Mucosa of rectum (tissue), 2 donors: ENCODE measurements around the gene CAMSAP1.

Experiments
- H3K27ac ChIP-seq, 2 donors: one replicate each; pipeline ENCODE4 v1.7.0; 2013; ENCODE audit warnings: inconsistent platforms in 2 of 2, low read depth in 2 of 2, low read length in 2 of 2
- H3K27me3 ChIP-seq, 2 donors: one replicate each; pipeline ENCODE4 v1.7.0; 2013; ENCODE audit warnings: low read length in 2 of 2; ENCODE audit not compliant: control insufficient read depth in 2 of 2, insufficient read depth in 2 of 2
- H3K36me3 ChIP-seq, 2 donors: one replicate each; pipeline ENCODE4 v1.7.0; 2013; ENCODE audit warnings: low read length in 2 of 2; ENCODE audit not compliant: control insufficient read depth in 2 of 2, insufficient read depth in 2 of 2
- H3K4me1 ChIP-seq, 2 donors: one replicate each; pipeline ENCODE4 v1.7.0; 2013; ENCODE audit warnings: low read length in 2 of 2, mild to moderate bottlenecking in 1 of 2; ENCODE audit not compliant: control insufficient read depth in 2 of 2, insufficient read depth in 2 of 2
- H3K4me3 ChIP-seq, 2 donors: one replicate each; pipeline ENCODE4 v1.7.0; 2013; ENCODE audit warnings: low read length in 2 of 2
- H3K9ac ChIP-seq, 2 donors: one replicate each; pipeline ENCODE4 v1.7.0; 2013; ENCODE audit warnings: low read length in 2 of 2, low read depth in 1 of 2, mild to moderate bottlenecking in 1 of 2
- H3K9me3 ChIP-seq, 2 donors: one replicate each; pipeline ENCODE4 v1.7.0; 2013; ENCODE audit warnings: low read length in 2 of 2; ENCODE audit not compliant: control insufficient read depth in 2 of 2
- donor health status: healthy.
- donor health status: Normal muscosa, but diverticular disease.

Gene CAMSAP1

DNA sequence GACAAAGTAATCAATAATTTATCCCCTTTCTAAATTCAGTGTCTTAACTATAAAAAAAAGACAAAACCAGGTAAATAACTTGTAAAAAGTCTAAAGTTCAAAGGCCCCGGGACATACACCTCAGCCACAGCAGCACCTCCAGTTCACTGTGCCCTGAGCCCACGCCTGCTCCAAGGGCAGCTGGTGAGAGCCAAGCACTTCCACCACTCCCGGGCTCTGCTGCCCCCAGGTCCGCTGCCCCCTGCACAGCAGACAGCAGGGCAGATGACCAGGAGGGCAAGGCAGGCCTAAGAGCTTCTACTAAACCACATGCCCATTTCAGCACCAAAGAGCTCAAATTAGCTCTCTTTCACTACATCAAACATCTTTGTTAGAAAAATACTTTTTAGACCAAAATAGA, 91.9 kb downstream of the CAMSAP1 start:
- no peaks in the 10 kb centered on the region for H3K4me1 ChIP-seq
- no peaks in the 10 kb centered on the region for H3K9me3 ChIP-seq
- H3K9ac ChIP-seq, result no peak overlapping the region
- H3K27ac ChIP-seq, result no peak overlapping the region
- H3K36me3 ChIP-seq, result peaks cover 60 to 70% of the 10 kb centered on the region in 2 donors
- no peak overlapping the region for H3K4me3 ChIP-seq
- H3K27me3 ChIP-seq, result no peaks in the 10 kb centered on the region

DNA sequence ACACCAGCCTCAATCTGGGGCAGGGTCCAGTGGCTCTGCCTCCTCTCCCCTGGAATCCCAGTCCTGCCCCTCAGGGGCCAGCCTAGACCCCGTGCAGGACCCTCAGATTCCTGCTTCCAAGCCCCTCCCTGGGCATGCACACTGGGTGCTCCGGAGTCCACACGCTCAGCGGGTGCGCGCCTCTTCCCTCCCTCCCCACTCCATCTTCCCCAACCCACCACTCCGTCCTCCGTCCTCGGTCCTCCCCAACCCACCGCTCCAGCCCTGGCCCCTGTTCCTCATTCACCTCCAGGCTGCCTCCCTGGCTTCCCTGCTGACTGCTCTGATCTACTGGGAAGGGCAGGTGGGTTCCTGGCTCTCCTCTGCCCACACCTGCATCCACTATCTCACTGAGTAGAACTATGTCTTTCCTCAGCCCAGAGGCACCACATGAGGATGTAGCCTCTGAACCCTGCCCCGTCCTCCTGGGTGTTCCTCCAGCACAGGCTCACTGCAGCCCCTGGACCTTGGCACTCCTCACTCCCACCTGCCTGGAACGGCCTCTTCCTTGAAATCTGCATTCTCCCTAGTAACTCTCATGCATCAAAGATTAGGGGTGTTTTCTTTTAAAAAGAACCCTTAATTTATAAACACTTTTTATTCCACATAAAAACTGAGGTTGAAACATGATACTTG, 92.8 kb downstream of the CAMSAP1 start:
- Histone ChIP-seq H3K9me3 (no peaks in the 10 kb centered on the region), H3K27me3 (no peaks in the 10 kb centered on the region), H3K27ac (no peak overlapping the region), H3K36me3 (peaks cover 63 to 64% of the 10 kb centered on the region in 2 donors), H3K9ac (no peak overlapping the region), H3K4me1 (no peaks in the 10 kb centered on the region), H3K4me3 (no peak overlapping the region)

DNA sequence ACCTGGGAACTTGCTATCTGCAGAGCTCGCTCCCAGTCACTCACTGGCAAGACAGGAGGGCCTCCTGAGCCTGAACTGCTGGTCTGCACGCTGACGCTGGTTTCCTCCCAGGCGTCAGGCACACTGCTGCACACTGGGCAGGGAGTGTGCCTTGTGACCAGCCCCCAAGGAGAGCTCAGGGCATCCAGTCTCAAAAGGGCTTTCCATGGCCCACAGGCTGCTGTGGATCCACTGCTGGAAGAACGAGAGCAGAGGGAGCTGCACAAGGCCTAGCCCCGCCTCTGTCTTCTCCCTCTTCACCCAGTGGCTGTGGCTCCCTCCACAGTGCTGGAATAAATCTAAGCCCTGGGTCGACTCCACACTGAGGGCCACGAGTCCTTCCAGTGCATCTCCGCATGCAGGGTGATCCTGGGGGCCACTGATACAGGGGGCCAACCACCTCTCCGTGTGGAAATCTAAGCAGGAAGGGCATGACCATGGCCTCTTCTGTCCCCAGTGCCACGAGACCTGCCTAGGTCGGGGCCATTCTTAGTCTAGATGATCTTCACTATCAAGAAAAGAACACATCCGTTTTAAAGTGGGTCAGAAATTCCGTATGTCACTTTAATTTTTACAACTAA, 93.6 kb downstream of the CAMSAP1 start:
- Histone ChIP-seq H3K27ac (no peak overlapping the region), H3K4me3 (no peak overlapping the region), H3K4me1 (no peaks in the 10 kb centered on the region), H3K9me3 (no peaks in the 10 kb centered on the region), H3K36me3 (peaks cover 60 to 61% of the 10 kb centered on the region in 2 donors), H3K27me3 (no peaks in the 10 kb centered on the region), H3K9ac (no peak overlapping the region)

DNA sequence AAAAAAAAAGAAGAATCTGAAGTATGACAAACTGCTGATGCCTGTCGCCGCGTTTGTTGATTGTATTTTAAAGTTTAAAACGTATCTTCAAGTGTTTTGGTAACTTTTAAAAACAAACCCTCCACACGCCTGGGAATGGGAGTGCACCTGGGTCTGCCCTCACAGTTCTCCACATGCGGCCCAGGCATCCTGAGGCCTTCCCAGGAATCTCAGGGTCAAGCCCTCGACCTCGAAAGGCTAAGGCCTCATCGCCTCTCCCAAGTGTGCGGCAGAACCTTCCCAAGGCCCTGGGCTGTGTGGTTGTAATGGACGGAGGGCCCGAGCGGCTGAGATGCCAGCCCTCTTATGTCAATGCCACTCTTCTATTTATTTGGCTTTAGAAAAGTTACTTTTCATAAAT, 94.4 kb downstream of the CAMSAP1 start:
- Histone ChIP-seq H3K4me1 (no peaks in the 10 kb centered on the region), H3K9ac (no peak overlapping the region), H3K27me3 (no peaks in the 10 kb centered on the region), H3K9me3 (no peaks in the 10 kb centered on the region), H3K36me3 (peaks cover 52 to 53% of the 10 kb centered on the region in 2 donors), H3K27ac (no peak overlapping the region), H3K4me3 (no peak overlapping the region)

DNA sequence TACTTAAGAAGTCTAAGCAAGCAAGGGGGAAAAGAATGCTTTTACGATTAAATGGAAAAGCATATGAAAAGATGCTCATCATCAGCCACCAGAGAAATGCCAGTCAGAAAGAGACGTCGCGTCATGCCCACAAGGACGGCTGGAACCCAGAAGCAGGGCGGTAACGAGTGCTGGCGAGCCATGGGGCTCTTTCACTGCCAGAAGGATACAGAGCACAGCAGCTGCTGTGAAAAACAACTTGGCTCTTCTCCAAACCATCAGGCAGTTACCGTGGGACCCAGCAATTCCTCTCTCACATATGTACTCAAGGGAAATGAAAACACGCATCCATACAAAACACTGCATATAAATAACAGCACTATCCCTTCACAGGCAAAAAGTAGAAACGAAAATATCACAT, 95.5 kb downstream of the CAMSAP1 start:
- Histone ChIP-seq H3K9ac (no peak overlapping the region), H3K27me3 (no peaks in the 10 kb centered on the region), H3K36me3 (peaks cover 42 to 48% of the 10 kb centered on the region in 2 donors), H3K9me3 (no peaks in the 10 kb centered on the region), H3K4me1 (no peaks in the 10 kb centered on the region), H3K27ac (no peak overlapping the region), H3K4me3 (no peak overlapping the region)

DNA sequence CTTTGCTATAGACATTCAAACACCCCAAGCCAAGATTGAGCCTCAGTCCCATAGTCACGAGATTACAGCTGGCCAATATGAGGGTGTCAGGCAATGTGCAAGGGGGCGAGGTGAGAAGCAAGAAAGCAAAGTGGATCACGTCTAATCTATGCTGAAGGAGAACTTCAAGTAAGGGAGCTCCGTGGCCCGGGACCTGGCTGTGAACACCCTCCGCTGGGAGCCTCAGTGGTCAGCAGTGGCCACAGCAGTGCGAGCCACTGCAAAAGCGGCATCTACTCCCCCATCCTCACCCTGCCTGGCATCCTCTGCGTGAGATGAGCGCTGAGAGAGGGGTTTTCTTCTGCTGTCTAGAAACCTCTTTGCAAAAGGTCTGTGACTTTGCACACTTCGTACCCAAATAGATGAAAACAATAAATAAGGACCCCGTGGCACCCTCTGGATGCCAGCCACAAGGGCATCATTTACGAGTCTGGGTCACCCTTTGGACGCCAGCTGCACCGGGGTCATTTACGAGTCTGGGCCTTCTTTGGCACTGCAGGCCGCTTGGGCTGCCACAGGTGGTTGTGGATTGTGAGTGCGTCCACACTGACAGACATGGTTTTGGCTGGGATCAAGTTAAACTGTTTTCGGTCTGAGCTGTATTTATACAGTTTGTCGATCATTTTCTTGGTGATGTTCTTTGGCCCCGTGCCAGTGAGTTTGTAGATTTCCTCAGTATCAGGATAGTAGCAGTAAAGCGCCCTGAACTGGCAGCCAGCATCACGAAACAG, 96.4 kb downstream of the CAMSAP1 start:
- H3K9ac ChIP-seq, result no peak overlapping the region
- H3K4me1 ChIP-seq, result no peaks in the 10 kb centered on the region
- H3K36me3 ChIP-seq, result peaks cover 34 to 40% of the 10 kb centered on the region in 2 donors
- no peaks in the 10 kb centered on the region for H3K9me3 ChIP-seq
- no peak overlapping the region for H3K27ac ChIP-seq
- H3K27me3 ChIP-seq, result no peaks in the 10 kb centered on the region
- H3K4me3 ChIP-seq, result no peak overlapping the region

DNA sequence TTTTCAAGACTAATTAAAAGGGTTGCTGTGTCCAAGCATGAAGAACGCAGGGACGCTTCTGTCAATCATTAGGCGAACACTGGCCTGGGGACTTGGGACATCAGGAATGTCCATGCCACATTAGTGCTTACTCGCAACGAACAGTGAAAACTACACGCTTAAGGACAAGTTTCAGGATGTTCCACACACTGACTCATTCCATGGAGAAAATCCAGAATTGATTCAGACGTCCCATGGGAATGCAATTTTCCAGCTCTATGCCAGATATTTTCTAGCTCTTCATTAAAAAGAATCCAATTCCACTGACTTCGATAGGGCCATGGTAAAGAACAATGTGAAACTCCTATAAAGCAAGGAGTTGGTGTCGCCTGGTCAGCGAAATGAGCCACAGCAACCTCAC, 98.2 kb downstream of the CAMSAP1 start:
- peaks cover 28% of the 10 kb centered on the region in 2 donors for H3K36me3 ChIP-seq
- no peaks in the 10 kb centered on the region for H3K27me3 ChIP-seq
- H3K4me3 ChIP-seq, result no peak overlapping the region
- H3K9me3 ChIP-seq, result no peaks in the 10 kb centered on the region
- no peak overlapping the region for H3K27ac ChIP-seq
- no peaks in the 10 kb centered on the region for H3K4me1 ChIP-seq
- no peak overlapping the region for H3K9ac ChIP-seq

DNA sequence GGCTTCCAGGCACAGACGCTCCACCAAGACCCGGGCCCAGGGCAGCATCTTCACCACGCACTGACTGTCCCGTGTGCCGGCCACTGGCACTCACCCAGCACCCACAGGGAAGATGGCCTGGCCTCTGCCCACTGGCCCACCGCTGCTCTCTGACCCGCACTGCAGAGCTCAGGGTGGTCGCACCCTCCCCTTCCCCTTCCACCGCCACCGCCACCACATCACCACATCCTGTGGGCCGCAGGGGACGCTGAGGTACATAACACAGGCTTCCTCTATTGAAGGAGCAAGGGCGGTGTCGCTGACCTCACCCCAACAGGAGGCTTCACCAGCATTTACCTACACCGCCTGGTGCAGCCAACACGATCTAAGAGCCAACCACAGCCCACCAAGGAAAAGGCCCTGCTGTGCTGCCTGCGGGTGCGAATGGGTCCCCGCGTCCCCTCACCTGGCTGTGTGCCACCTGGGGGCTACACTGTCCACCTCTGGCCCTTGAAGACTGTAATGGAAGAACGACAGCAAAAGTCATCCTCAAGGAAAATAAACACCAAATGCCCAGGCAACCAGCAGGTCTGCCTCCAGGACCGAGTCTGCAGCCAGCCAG, 101.8 kb downstream of the CAMSAP1 start:
- Histone ChIP-seq H3K4me3 (no peak overlapping the region), H3K27ac (no peak overlapping the region), H3K27me3 (no peaks in the 10 kb centered on the region), H3K36me3 (peaks cover 2 to 5% of the 10 kb centered on the region in 2 donors), H3K9me3 (no peaks in the 10 kb centered on the region), H3K9ac (no peak overlapping the region), H3K4me1 (no peaks in the 10 kb centered on the region)

DNA sequence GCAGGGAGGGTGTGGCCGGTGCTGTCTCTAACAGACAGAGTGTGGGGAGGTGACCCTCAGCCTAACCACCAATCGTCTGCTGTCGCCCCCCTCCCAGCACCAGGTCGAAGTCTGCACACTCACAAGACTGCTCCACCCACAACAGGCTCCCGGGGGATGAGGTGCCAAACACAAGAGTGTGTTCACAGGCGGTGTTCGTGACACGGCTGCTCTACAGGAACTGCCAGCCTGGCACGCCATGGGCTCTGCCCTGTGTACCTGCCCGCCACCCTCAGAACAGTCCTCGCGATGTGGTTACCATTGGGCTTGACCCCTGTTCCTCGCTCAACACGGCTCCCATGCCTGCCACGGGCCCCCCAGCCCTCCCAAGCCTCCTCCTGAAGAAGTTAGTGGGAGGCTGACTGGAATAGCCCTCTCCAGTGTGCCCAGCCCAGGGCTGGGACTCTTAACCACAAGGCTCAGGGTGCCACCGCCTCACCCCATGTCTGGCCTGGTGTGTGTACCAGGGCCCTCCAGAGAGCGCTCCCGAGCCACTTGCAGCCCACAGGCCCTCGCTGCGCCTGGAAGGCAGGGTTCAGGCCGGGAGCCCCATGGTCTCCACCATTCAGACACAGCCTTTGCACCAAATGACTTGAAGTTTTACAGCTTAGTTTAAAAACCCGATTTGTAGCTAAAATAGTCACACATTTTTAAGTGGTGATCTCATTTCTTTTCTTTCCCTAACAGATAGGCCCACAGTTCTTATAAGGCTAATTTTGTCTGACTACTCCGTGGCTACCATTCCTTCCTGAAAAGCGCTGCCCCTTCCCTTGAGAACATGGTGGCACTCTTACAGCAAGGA, 102.5 kb downstream of the CAMSAP1 start:
- no peak overlapping the region for H3K9ac ChIP-seq
- H3K9me3 ChIP-seq, result no peaks in the 10 kb centered on the region
- H3K36me3 ChIP-seq, result peaks cover 0 to 2% of the 10 kb centered on the region in 2 donors
- no peaks in the 10 kb centered on the region for H3K27me3 ChIP-seq
- H3K27ac ChIP-seq, result no peak overlapping the region
- H3K4me3 ChIP-seq, result no peak overlapping the region
- no peaks in the 10 kb centered on the region for H3K4me1 ChIP-seq
